Upper lobe of left lung (tissue), 4 donors: ENCODE measurements around the gene RNF5.

ENCODE experiments used
- EP300 ChIP-seq, 4 donors: sonication (generic); formaldehyde crosslinking; IDR thresholded peaks; one replicate each; pipeline ENCODE4 v1.5.1; 2017; ENCODE audit warnings: antibody characterized with exemption in 4 of 4, control low read depth in 2 of 4
- POLR2AphosphoS5 ChIP-seq, 2 donors: sonication (generic); formaldehyde crosslinking; IDR thresholded peaks; one replicate each; pipeline ENCODE4 v1.5.1; 2017; ENCODE audit warnings: antibody characterized with exemption in 2 of 2
- TF ChIP-seq, protein P1 (sequence below), 6 experiments: fragments of 450-650 bp in 4 of 6; fragments of 200-600 bp in 2 of 6; sonication (generic) in 2 of 6; IDR thresholded peaks; one replicate each; pipeline ENCODE4 v1.5.1; 2016 to 2019; ENCODE audit warnings: antibody characterized with exemption in 6 of 6

DNA sequence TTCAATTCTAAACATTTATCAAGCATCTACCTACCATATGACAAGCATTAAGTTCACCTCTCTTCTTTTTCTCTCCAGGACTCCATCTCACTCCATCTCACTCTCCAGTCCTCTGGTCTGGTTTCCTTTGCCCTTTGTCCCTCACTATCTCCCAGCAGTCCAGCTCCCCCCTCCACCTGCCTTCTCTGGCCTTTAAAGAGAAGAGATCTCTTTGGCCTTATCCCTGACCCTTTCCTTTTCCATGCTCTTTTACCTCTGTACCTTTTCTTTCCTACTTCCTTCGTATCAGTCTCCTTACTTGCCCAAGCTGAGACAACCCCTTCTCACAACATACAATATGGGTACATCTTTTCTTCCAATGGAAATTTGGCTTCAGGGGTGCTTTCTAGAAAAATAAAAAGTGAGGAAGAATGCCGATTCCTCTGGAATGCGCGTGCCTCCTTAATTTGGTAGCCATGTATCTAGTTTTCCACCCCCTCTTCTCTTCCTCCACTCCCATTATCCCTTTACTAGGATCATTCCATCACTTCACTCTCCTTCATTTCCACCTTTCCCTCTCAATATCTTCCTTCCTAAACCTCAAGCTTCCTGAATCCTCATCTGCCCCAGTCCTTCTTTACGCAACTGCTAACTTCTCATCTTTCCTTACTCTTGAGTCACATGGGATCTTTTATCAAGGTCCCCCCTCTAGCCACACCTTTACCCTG lies 1.6 kb upstream of the RNF5 start:
- TF ChIP-seq, protein P1, sequence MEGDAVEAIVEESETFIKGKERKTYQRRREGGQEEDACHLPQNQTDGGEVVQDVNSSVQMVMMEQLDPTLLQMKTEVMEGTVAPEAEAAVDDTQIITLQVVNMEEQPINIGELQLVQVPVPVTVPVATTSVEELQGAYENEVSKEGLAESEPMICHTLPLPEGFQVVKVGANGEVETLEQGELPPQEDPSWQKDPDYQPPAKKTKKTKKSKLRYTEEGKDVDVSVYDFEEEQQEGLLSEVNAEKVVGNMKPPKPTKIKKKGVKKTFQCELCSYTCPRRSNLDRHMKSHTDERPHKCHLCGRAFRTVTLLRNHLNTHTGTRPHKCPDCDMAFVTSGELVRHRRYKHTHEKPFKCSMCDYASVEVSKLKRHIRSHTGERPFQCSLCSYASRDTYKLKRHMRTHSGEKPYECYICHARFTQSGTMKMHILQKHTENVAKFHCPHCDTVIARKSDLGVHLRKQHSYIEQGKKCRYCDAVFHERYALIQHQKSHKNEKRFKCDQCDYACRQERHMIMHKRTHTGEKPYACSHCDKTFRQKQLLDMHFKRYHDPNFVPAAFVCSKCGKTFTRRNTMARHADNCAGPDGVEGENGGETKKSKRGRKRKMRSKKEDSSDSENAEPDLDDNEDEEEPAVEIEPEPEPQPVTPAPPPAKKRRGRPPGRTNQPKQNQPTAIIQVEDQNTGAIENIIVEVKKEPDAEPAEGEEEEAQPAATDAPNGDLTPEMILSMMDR (IDR thresholded peaks at IDR 0.05): no peak
- TF ChIP-seq EP300 (IDR thresholded peaks at IDR 0.05) (no peak), POLR2AphosphoS5 (IDR thresholded peaks at IDR 0.05) (no peak)
